HG02981 (cell line): ENCODE results near the gene KLHL22.
A peak's percentile ranks its signal among the peaks of the same experiment; 100 is the strongest.
"Not testable (repeated sequence)": the region's sequence is repeated elsewhere in the genome, so short reads cannot be mapped to it uniquely, and the experiment has no call there.

Experiments
- ATAC-seq: cut with Tn5 transposase; IDR thresholded peaks from one replicate; pipeline ENCODE4 v1.9.1; 2021; ENCODE audit warnings: mild to moderate bottlenecking, moderate library complexity; ENCODE audit not compliant: unreplicated experiment

Gene KLHL22

DNA sequence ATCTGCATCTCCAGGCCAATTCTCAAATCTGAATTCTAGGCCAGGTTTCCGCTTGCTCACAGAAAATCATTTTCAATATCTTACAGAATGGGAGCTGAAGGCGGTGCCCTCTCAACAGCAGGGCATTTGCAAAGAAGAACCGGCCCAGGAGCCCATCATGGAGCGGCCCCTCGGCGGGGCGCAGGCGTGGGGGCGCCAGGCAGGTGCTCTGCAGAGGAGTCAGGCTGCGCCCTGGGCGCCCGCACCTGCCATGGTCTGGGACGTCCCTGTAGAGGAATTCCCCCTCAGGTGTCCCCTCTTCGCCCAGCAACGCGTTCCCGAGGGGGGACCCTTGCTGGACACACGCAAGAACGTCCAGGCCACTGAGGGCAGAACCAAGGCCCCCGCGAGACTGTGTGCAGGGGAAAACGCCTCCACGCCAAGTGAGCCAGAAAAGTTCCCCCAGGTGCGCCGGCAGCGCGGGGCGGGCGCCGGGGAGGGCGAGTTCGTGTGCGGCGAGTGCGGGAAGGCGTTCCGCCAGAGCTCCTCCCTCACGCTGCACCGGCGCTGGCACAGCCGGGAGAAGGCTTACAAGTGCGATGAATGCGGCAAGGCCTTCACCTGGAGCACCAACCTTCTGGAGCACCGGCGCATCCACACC, 90.2 kb downstream of the KLHL22 start:
- ATAC-seq, result no peak

GRCh38 chr22:20404881-20405280, 90.7 kb downstream of the KLHL22 start:
- ATAC-seq, result no peak

GRCh38 chr22:20403779-20404140, 91.8 kb downstream of the KLHL22 start:
- ATAC-seq, result no peak

GRCh38 chr22:20402960-20403778, 92.4 kb downstream of the KLHL22 start:
- ATAC-seq, result no peak

GRCh38 chr22:20401376-20402014, 94.1 kb downstream of the KLHL22 start:
- no peak for ATAC-seq

GRCh38 chr22:20400606-20401375, 94.8 kb downstream of the KLHL22 start:
- no peak for ATAC-seq

DNA sequence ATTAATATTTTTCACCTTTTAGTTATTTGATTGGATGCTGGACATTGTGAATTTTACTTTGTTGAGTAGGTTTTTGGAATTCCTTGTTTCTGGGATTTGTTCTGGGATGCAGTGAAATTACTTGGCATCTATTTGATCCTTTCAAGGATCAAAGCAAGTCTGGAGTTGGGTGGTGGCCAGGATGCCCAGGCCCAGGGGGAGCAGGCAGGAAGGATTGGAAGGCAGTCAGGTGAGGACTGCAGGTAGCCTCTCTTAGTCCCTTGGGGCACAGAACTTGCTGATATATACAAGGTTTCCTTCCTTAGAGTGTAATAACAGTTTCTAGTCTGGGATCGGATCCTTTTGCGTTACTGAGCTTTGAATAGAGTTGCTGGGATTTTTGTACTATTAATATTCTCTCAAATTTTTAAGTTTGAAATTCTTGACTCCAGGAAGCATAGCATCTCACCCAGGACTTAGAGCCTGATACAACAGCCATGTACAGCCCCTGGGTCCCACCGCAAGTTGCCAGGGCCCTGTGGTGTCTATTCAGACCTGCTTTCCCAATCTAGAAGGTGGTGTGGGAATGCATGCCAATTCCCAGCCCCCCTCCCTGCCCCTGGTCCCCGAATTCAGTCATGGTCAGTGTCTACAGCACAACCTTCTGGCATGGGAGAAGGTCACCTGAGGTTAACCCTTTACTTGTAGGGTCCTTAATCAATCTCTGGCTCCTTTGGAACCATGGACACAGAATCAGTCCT, 95.6 kb downstream of the KLHL22 start:
- ATAC-seq, result no peak

GRCh38 chr22:20398420-20398819, 97.2 kb downstream of the KLHL22 start:
- no peak for ATAC-seq

- no peak for ATAC-seq
Observed at GRCh38 chr22:20397498-20397897, 98.1 kb downstream of the KLHL22 start.

- ATAC-seq, result no peak
Observed at GRCh38 chr22:20396639-20397038, 99.0 kb downstream of the KLHL22 start.

- no peak for ATAC-seq
Observed at GRCh38 chr22:20395907-20396287, 99.7 kb downstream of the KLHL22 start.

GRCh38 chr22:20395181-20395906, 100.3 kb downstream of the KLHL22 start:
- no peak for ATAC-seq

GRCh38 chr22:20393705-20394476, 101.7 kb downstream of the KLHL22 start, which contains the start of gene ZNF74:
Gene ZNF74, plus strand, starts transcription at chr22:20394151. Its CDS starts 478 bp downstream, at chr22:20394629.
- ATAC-seq, result peak; percentile 69

DNA sequence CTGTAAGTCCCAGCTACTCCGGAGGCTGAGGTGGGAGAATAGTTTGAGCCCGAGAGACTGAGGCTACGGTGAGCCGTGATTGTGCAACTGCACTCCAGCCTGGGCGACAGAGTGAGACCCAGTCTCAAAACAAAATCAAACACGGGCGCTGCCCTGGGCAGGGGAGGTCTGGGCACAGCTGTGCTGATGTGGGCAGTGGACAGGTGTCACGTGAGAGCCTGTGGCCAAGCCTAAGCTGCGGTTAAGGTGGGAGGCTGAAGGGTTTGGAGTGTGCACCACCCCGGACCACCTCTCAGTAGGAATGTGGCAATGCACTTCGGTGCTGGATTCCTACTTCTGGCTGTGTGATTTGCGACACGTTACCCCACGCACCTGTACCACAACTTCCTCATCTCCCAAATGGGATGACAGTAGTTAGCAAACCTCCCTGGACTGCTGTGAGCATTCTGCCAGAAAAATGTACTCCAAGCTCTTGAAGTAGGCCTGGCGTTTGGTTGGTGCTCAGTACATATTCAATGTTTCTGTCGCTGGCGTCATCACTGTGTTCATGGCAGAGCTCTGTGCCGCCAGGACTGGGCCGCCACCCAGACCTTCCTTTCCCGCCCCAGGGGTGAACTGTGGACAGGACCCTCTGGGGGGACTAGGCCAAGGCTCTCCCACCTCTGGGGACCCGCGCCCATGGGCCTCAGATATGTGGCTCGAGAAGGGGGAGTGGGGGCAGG, 102.5 kb downstream of the KLHL22 start:
- ATAC-seq, result no peak

DNA sequence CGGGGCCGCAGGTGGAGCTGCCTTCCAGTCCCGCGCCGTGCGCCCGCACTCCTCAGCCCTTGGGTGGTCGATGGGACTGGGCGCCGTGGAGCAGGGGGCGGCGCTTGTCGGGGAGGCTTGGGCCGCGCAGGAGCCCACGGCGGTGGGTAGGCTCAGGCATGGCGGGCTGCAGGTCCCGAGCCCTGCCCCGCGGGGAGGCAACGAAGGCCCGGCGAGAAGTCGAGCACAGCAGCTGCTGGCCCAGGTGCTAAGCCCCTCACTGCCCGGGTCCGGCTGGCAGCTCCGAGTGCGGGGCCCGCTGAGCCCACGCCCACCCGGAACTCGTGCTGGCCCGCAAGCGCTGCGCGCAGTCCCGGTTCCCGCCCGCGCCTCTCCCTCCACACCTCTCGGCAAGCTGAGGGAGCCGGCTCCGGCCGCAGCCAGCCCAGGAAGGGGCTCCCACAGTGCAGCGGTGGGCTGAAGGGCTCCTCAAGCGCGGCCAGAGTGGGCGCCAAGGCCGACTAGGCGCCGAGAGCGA, 103.2 kb downstream of the KLHL22 start:
- ATAC-seq, result not testable (repeated sequence)
